HepG2 (cell line): ENCODE results near the gene NUDCD3. TPM values are rescaled to one million over a fixed set of nuclear protein-coding genes. Genes with fewer than 3 reads are reported as not detected.
A peak's percentile ranks its signal among the peaks of the same experiment; 100 is the strongest.

Source experiments
- ATAC-seq: fragments of 200-7000 bp; cut with Tn5 transposase; 3 replicates; pipeline ENCODE4 v1.9.1; 2020; ENCODE audit warnings: mild to moderate bottlenecking, moderate library complexity
- BruUV-seq: library from RNA; stranded (reverse); fragments of 400-500 nt; replicated peaks from 2 replicates; lab custom pipeline; 2021; lab: Mats Ljungman, UMichigan
- CTCF ChIA-PET: fragments of 300-600 bp; formaldehyde crosslinking; extraction: SDS; loops from one replicate; lab custom pipeline; 2021; ENCODE audit warnings: low total read pairs, inconsistent platforms, low intra/inter-chr PET ratio; lab: Yijun Ruan, JAX
- POLR2A ChIA-PET: fragments of 350-600 bp; sonication (Branson Sonifier 250); formaldehyde crosslinking; loops from one replicate; lab custom pipeline; 2020; ENCODE audit warnings: antibody characterized with exemption, inconsistent platforms; lab: Yijun Ruan, JAX
- DNase-seq: peaks from one replicate; pipeline ENCODE4 v3.0.0-alpha.2; 2015; ENCODE audit warnings: low spot score
- FAIRE-seq: peaks from 3 replicates; lab custom pipeline; 2011; peaks lifted over from hg19 to GRCh38; lab: Jason Lieb, UNC
- H2AFZ ChIP-seq: one replicate; pipeline ENCODE4 v1.6.1; 2011; ENCODE audit warnings: low read length, inconsistent platforms
- H3K27ac ChIP-seq: fragments of 300-600 bp; 3 replicates; pipeline ENCODE4 v1.8.0; 2011; ENCODE audit warnings: mixed run types, mild to moderate bottlenecking, mixed read lengths, low read length, inconsistent platforms; ENCODE audit not compliant: insufficient read depth; ENCODE audit errors: extremely low read length
- H3K27me3 ChIP-seq, 2 experiments: fragments of 200-600 bp in 1 of 2; 2 replicates in 1 of 2; 3 replicates in 1 of 2; pipeline versions ENCODE4 v1.6.0 to v1.8.0; 2011; ENCODE audit warnings: low read length in 2 of 2, mild to moderate bottlenecking in 2 of 2, moderate library complexity in 2 of 2, inconsistent platforms in 1 of 2; ENCODE audit not compliant: insufficient read depth in 2 of 2, control insufficient read depth in 1 of 2
- H3K36me3 ChIP-seq, 2 experiments: fragments of 200-600 bp in 1 of 2; replicated peaks in 1 of 2; 2 replicates in 1 of 2; 3 replicates in 1 of 2; pipeline versions ENCODE4 v1.5.1 to v1.8.0; 2011; ENCODE audit warnings: low read length in 2 of 2, inconsistent platforms in 1 of 2; ENCODE audit not compliant: insufficient read depth in 2 of 2, control insufficient read depth in 1 of 2
- H3K4me1 ChIP-seq: 2 replicates; pipeline ENCODE4 v1.5.1; 2012; ENCODE audit warnings: low read length, inconsistent platforms; ENCODE audit not compliant: insufficient read depth
- H3K4me2 ChIP-seq: 2 replicates; pipeline ENCODE4 v1.6.0; 2011; ENCODE audit warnings: low read depth, low read length, inconsistent platforms
- H3K4me3 ChIP-seq, 3 experiments: fragments of 200-600 bp in 1 of 3; sonication (generic), shearing (Covaris generic) in 1 of 3; replicated peaks in 1 of 3; 2 replicates each; pipeline ENCODE4 v1.5.1; 2011 to 2016; ENCODE audit warnings: low read length in 3 of 3, inconsistent platforms in 2 of 3, low read depth in 2 of 3, mild to moderate bottlenecking in 2 of 3, control low read depth in 1 of 3, mixed read lengths in 1 of 3; ENCODE audit not compliant: insufficient read depth in 1 of 3
- H3K79me2 ChIP-seq: one replicate; pipeline ENCODE4 v1.6.1; 2011; ENCODE audit warnings: low read length, inconsistent platforms; ENCODE audit not compliant: insufficient read depth
- H3K9ac ChIP-seq: 2 replicates; pipeline ENCODE4 v1.6.0; 2011; ENCODE audit warnings: mild to moderate bottlenecking, low read depth, low read length, inconsistent platforms; ENCODE audit not compliant: insufficient read depth
- H3K9me3 ChIP-seq: 2 replicates; pipeline ENCODE4 v1.5.1; 2012; ENCODE audit warnings: mild to moderate bottlenecking, low read length
- H4K20me1 ChIP-seq: 2 replicates; pipeline ENCODE4 v1.6.0; 2011; ENCODE audit warnings: inconsistent platforms, mild to moderate bottlenecking, low read length, moderate library complexity; ENCODE audit not compliant: insufficient read depth
- CREM ChIP-seq, 2 experiments: sonication (generic) in 1 of 2; formaldehyde crosslinking in 1 of 2; IDR thresholded peaks; 2 replicates each; pipeline versions ENCODE4 v1.4.0 to v1.6.1; 2016 to 2020; ENCODE audit warnings: antibody characterized with exemption in 1 of 2, mild to moderate bottlenecking in 1 of 2, missing genetic modification reagents in 1 of 2
- HIC2 ChIP-seq: sonication (generic); formaldehyde crosslinking; IDR thresholded peaks from 2 replicates; pipeline ENCODE4 v1.9.0; 2022; ENCODE audit warnings: low read depth, missing genetic modification reagents
- HNF4A ChIP-seq: sonication (generic); formaldehyde crosslinking; IDR thresholded peaks from 2 replicates; pipeline ENCODE4 v1.4.0; 2020; ENCODE audit warnings: missing genetic modification reagents
- NR2F1 ChIP-seq, 2 experiments: fragments of 450-650 bp in 1 of 2; formaldehyde crosslinking in 1 of 2; IDR thresholded peaks; 2 replicates each; pipeline versions ENCODE4 v1.5.0 to v1.6.1; 2016 to 2020; ENCODE audit warnings: mild to moderate bottlenecking in 1 of 2, missing compliant biosample characterization in 1 of 2, missing genetic modification reagents in 1 of 2, moderate library complexity in 1 of 2
- NR2F6 ChIP-seq, 2 experiments: IDR thresholded peaks; 2 replicates each; pipeline ENCODE4 v1.6.1; 2016; ENCODE audit warnings: antibody characterized with exemption in 1 of 2, mild to moderate bottlenecking in 1 of 2
- NR3C1 ChIP-seq: sonication (generic); formaldehyde crosslinking; IDR thresholded peaks from 2 replicates; pipeline ENCODE4 v1.4.0; 2020; ENCODE audit warnings: missing genetic modification reagents
- RORA ChIP-seq: sonication (generic); formaldehyde crosslinking; IDR thresholded peaks from 2 replicates; pipeline ENCODE4 v1.5.0; 2020; ENCODE audit warnings: mild to moderate bottlenecking, missing genetic modification reagents, moderate library complexity
- SOX13 ChIP-seq, 3 experiments: fragments of 450-650 bp in 1 of 3; sonication (generic) in 1 of 3; formaldehyde crosslinking in 1 of 3; IDR thresholded peaks in 2 of 3; conservative IDR thresholded peaks in 1 of 3; 2 replicates each; pipeline versions ENCODE4 v1.5.0 to v1.6.1; 2016 to 2020; ENCODE audit warnings: antibody characterized with exemption in 1 of 3, mild to moderate bottlenecking in 1 of 3, missing compliant biosample characterization in 1 of 3, missing genetic modification reagents in 1 of 3, moderate library complexity in 1 of 3
- ZNF142 ChIP-seq: sonication (generic); formaldehyde crosslinking; IDR thresholded peaks from 2 replicates; pipeline ENCODE4 v1.4.0; 2020; ENCODE audit warnings: missing genetic modification reagents
- ZNF251 ChIP-seq: sonication (generic); formaldehyde crosslinking; IDR thresholded peaks from 2 replicates; pipeline ENCODE4 v1.9.0; 2021; ENCODE audit warnings: mild to moderate bottlenecking, missing genetic modification reagents
- ZNF343 ChIP-seq: sonication (generic); formaldehyde crosslinking; IDR thresholded peaks from 2 replicates; pipeline ENCODE4 v1.4.0; 2020; ENCODE audit warnings: mild to moderate bottlenecking, missing genetic modification reagents
- ZNF513 ChIP-seq: sonication (generic); formaldehyde crosslinking; conservative IDR thresholded peaks from 2 replicates; pipeline ENCODE4 v1.5.0; 2020; ENCODE audit warnings: missing genetic modification reagents
- ZNF589 ChIP-seq: sonication (generic); formaldehyde crosslinking; conservative IDR thresholded peaks from 2 replicates; pipeline ENCODE4 v1.8.0; 2022; ENCODE audit warnings: mild to moderate bottlenecking, moderate library complexity, missing genetic modification reagents
- ZNF678 ChIP-seq: sonication (generic); formaldehyde crosslinking; IDR thresholded peaks from 2 replicates; pipeline ENCODE4 v1.4.0; 2020; ENCODE audit warnings: mild to moderate bottlenecking, missing genetic modification reagents
- WGBS: methylation state at CpG from one replicate; pipeline ENCODE4 v1.1.6; 2017; ENCODE audit warnings: low lambda C conversion rate; 5-methylcytosine and 5-hydroxymethylcytosine counted together
- in situ Hi-C: cut with HindIII; loops from 2 replicates; pipeline ENCODE4 v1.10.0; 2017; ENCODE audit warnings: low pct_unique_long_range_greater_than_20kb; ENCODE audit not compliant: extremely low pct_ligation_motif_present
- intact Hi-C: fragments of 100-400 bp; cut with micrococcal nuclease; formaldehyde crosslinking; loops from one replicate; pipeline ENCODE4 v1.10.0; 2022; ENCODE audit not compliant: unreplicated experiment
- polyA plus RNA-seq, 8 experiments: library from polyadenylated mRNA; depleted of rRNA in 3 of 8; stranded (reverse) in 7 of 8; unstranded in 1 of 8; fragments of >200 nt; fragmentation: Illumina TruSeq in 4 of 8; extraction: Trizol in 4 of 8; gene quantifications; 2 replicates each; pipeline versions ENCODE4 v1.2.1 to v1.2.3, GENCODE V29; 2011 to 2016; ENCODE audit warnings: low read depth in 4 of 8, missing spikeins in 1 of 8, mixed read lengths in 1 of 8; ENCODE audit not compliant: insufficient read depth in 1 of 8
- total RNA-seq, 5 experiments: library from RNA; depleted of rRNA; stranded (reverse); fragments of >200 nt; fragmentation: Illumina TruSeq; extraction: Trizol; gene quantifications; 2 replicates each; pipeline ENCODE4 v1.2.3, GENCODE V29; 2016; ENCODE audit warnings: low read depth in 1 of 5

NUDCD3 gene
- total and polyA plus RNA-seq, 2 of the 13 experiments (the other 11 are each of a cell fraction or from before 2014, with no cell fraction given), result 20.8 to 49.9 TPM

GRCh38 chr7:44467217-44467548, 23.3 kb downstream of the NUDCD3 start:
- intact Hi-C loops, result no loop called here
- TF ChIP-seq NR2F1 (CRISPR knock-in tag; IDR thresholded peaks at IDR 0.05) (0 out of 4 replicates have a peak, but pooled peaks of 1 of the 2 experiments have one; percentile 16), CREM (IDR thresholded peaks at IDR 0.05) (no peak), CREM (CRISPR knock-in tag; IDR thresholded peaks at IDR 0.05) (no peak), ZNF142 (no peak), ZNF251 (CRISPR knock-in tag) (no peak), SOX13 (IDR thresholded peaks at IDR 0.05) (no peak), SOX13 (CRISPR knock-in tag; conservative IDR thresholded peaks at IDR 0.05 in 1 of 2, IDR thresholded peaks at IDR 0.05 in 1 of 2) (no peak), NR2F6 (IDR thresholded peaks at IDR 0.05) (peak; percentile 45), NR2F6 (CRISPR knock-in tag; IDR thresholded peaks at IDR 0.05) (no peak), HNF4A (peak; percentile 41), RORA (CRISPR knock-in tag) (no peak), HIC2 (CRISPR knock-in tag) (no peak), ZNF589 (CRISPR knock-in tag) (no peak), ZNF678 (CRISPR knock-in tag) (no peak), NR3C1 (CRISPR knock-in tag) (no peak), ZNF343 (no peak), ZNF513 (CRISPR knock-in tag) (no peak)
- TF ChIP-seq, all 625 proteins: peak for 3
- H3K9ac ChIP-seq, result no peak overlapping the region
- peaks cover 51% of the 10 kb centered on the region for H3K4me1 ChIP-seq
- H3K36me3 ChIP-seq, result peaks cover 24 to 50% of the 10 kb centered on the region in 2 experiments
- DNase-seq (no peak), FAIRE-seq (no peak), ATAC-seq (no peak)
- H3K4me2 ChIP-seq, result no peak overlapping the region
- POLR2A ChIA-PET, result no interaction called here
- peaks cover 60% of the 10 kb centered on the region for H3K79me2 ChIP-seq
- in situ Hi-C loops, result no loop called here
- H4K20me1 ChIP-seq, result no peaks in the 10 kb centered on the region
- no peak overlapping the region for H3K4me3 ChIP-seq
- no TSS peak for BruUV-seq
- no peak overlapping the region for H2AFZ ChIP-seq
- no peaks in the 10 kb centered on the region for H3K27me3 ChIP-seq
- WGBS, result 87% methylated on average over 4 of the region's 4 CpGs
- CTCF ChIA-PET, result no interaction called here
- H3K27ac ChIP-seq, result no peak overlapping the region
- no peaks in the 10 kb centered on the region for H3K9me3 ChIP-seq
